BJ (cell line): ENCODE results near the gene LDLRAD4. TPM values are rescaled to one million over a fixed set of nuclear protein-coding genes. Genes with fewer than 3 reads are reported as not detected.
"Not testable (repeated sequence)": the region's sequence is repeated elsewhere in the genome, so short reads cannot be mapped to it uniquely, and the experiment has no call there.

Source experiments
- CTCF ChIA-PET: fragments of 350-600 bp; formaldehyde crosslinking; extraction: SDS; loops from one replicate; lab custom pipeline; 2021; ENCODE audit warnings: antibody characterized with exemption, inconsistent platforms; lab: Yijun Ruan, JAX
- POLR2A ChIA-PET: fragments of 300-600 bp; sonication (Branson Sonifier 250); formaldehyde crosslinking; extraction: SDS; loops from one replicate; lab custom pipeline; 2021; ENCODE audit warnings: antibody characterized with exemption; lab: Charles Lee
- DNase-seq: peaks from one replicate; pipeline ENCODE4 v3.0.0-alpha.2; 2011; ENCODE audit warnings: low read depth
- H3K27me3 ChIP-seq: 2 replicates; pipeline ENCODE4 v1.6.0; 2011; ENCODE audit warnings: low read length; ENCODE audit not compliant: control insufficient read depth, insufficient read depth
- H3K36me3 ChIP-seq: 2 replicates; pipeline ENCODE4 v1.5.1; 2011; ENCODE audit warnings: low read length; ENCODE audit not compliant: control insufficient read depth, insufficient read depth
- H3K4me3 ChIP-seq: 2 replicates; pipeline ENCODE4 v1.5.1; 2011; ENCODE audit warnings: low read depth, mild to moderate bottlenecking, control low read depth, low read length
- CTCF ChIP-seq: IDR thresholded peaks from 2 replicates; pipeline ENCODE4 v1.5.1; 2011; ENCODE audit warnings: low read depth, mild to moderate bottlenecking, control low read depth, inconsistent platforms, low read length, moderate library complexity; ENCODE audit not compliant: insufficient read depth
- polyA plus RNA-seq: library from polyadenylated mRNA; depleted of rRNA; stranded (reverse); fragments of >200 nt; gene quantifications from 2 replicates; pipeline ENCODE4 v1.2.3, GENCODE V29; 2011; rRNA removed
- small RNA-seq: library from RNA; depleted of rRNA; stranded (forward); fragments of <200 nt; gene quantifications from one replicate; pipeline ENCODE3, GENCODE V24; 2012; ENCODE audit warnings: low replicate concordance, low read depth; ENCODE audit not compliant: insufficient read length

LDLRAD4 gene
- polyA plus RNA-seq, 1 experiment: not detected

GRCh38 chr18:13688191-13689136 is 469.9 kb downstream of the LDLRAD4 start:
- no peak for TF ChIP-seq CTCF
- Histone ChIP-seq H3K27me3 (no peaks in the 10 kb centered on the region), H3K36me3 (peaks cover 3% of the 10 kb centered on the region), H3K4me3 (no peak overlapping the region)
- no peak for DNase-seq
- ChIA-PET POLR2A (no interaction called here), CTCF (no interaction called here)

GRCh38 chr18:13690060-13690459 is 471.5 kb downstream of the LDLRAD4 start:
- H3K4me3 ChIP-seq, POLR2A ChIA-PET, CTCF ChIA-PET, H3K27me3 ChIP-seq, H3K36me3 ChIP-seq, DNase-seq: not testable (repeated sequence)

- H3K4me3 ChIP-seq, DNase-seq, H3K36me3 ChIP-seq, POLR2A ChIA-PET, CTCF ChIA-PET, H3K27me3 ChIP-seq: not testable (repeated sequence)
These were observed 476.8 kb downstream of the LDLRAD4 start for GRCh38 chr18:13695337-13695736.

GRCh38 chr18:13696961-13697360 is 478.4 kb downstream of the LDLRAD4 start:
- H3K27me3 ChIP-seq: no peaks in the 10 kb centered on the region
- CTCF ChIA-PET: no interaction called here
- DNase-seq: no peak
- H3K36me3 ChIP-seq: no peaks in the 10 kb centered on the region
- TF ChIP-seq CTCF: no peak
- no peak overlapping the region for H3K4me3 ChIP-seq
- POLR2A ChIA-PET: no interaction called here

GRCh38 chr18:13700153-13700552 is 481.6 kb downstream of the LDLRAD4 start:
- no peak overlapping the region for H3K4me3 ChIP-seq
- ChIA-PET POLR2A (no interaction called here), CTCF (interaction anchor here (2.5 kb wide), 1 partner anchor 21 kb away, joined by 6 read pairs; no protein-coding TSS in a partner anchor)
- no peak for TF ChIP-seq CTCF
- no peaks in the 10 kb centered on the region for H3K36me3 ChIP-seq
- no peaks in the 10 kb centered on the region for H3K27me3 ChIP-seq
- no peak for DNase-seq

Small RNA genes within 50 kb of the gene (small RNA-seq; reads per million reads assigned to genes)
- gene MIR4526 (not detected), gene MIR5190 (not detected)

Other genes with a start within 250 kb of the LDLRAD4 start
- 13.3 and 17.0 TPM in 2 replicates for gene CEP192, start 227.4 kb upstream of the LDLRAD4 start, polyA plus RNA-seq